Lower leg skin (tissue), 4 donors: Measurements from ENCODE around the gene CLSTN2. TPM values are rescaled to one million over a fixed set of nuclear protein-coding genes. Genes with fewer than 3 reads are reported as not detected.

Experiments used
- DNase-seq, 2 donors: peaks; one replicate each; pipeline ENCODE4 v3.0.0-alpha.2; 2019; ENCODE audit warnings: low spot score in 2 of 2
- H3K4me3 ChIP-seq: fragments of 200-600 bp; sonication (generic); 2 replicates; pipeline ENCODE4 v1.5.1; 2017; ENCODE audit warnings: mild to moderate bottlenecking, low read depth; ENCODE audit not compliant: poor library complexity, severe bottlenecking
- CTCF ChIP-seq, 3 donors: fragments of 450-650 bp; IDR thresholded peaks; one replicate each; pipeline ENCODE4 v1.5.1; 2016; ENCODE audit warnings: antibody characterized with exemption in 3 of 3, mild to moderate bottlenecking in 3 of 3, moderate library complexity in 2 of 3
- POLR2A ChIP-seq, 2 donors: fragments of 450-650 bp; IDR thresholded peaks; one replicate each; pipeline ENCODE4 v1.6.1; 2016 to 2017; ENCODE audit warnings: antibody characterized with exemption in 2 of 2, mild to moderate bottlenecking in 1 of 2, moderate library complexity in 1 of 2
- WGBS, 2 donors: methylation state at CpG; one replicate each; pipeline ENCODE4 v1.1.5; 2018; 5-methylcytosine and 5-hydroxymethylcytosine counted together
- intact Hi-C: fragments of 100-400 bp; cut with DNase I; formaldehyde crosslinking; loops from one replicate; pipeline ENCODE4 v1.15.0; 2023; ENCODE audit warnings: low total_unique reads
- total RNA-seq, 4 donors: library from RNA; depleted of rRNA; stranded (reverse); fragments of >200 nt; gene quantifications; one replicate each; pipeline ENCODE4 v1.1.0, GENCODE V29; 2016

Gene CLSTN2
- total RNA-seq, 4 donors from 2014 or later: 3.1 to 7.9 (median 4.7) TPM

GRCh38 chr3:140249188-140249587 is 314.2 kb downstream of the CLSTN2 start:
- intact Hi-C loops: no loop called here
- TF ChIP-seq CTCF (IDR thresholded peaks at IDR 0.05) (no peak), POLR2A (IDR thresholded peaks at IDR 0.05) (no peak)
- DNase-seq: no peak
- 91% methylated on average over 3 of the region's 3 CpGs for WGBS, 2 donors
- H3K4me3 ChIP-seq: no peak overlapping the region

GRCh38 chr3:140250010-140250855 is 315.2 kb downstream of the CLSTN2 start:
- WGBS, 2 donors: 60 to 63% methylated on average over 7 of the region's 7 CpGs
- H3K4me3 ChIP-seq: no peak overlapping the region
- no peak for DNase-seq
- intact Hi-C loops: no loop called here
- TF ChIP-seq POLR2A (IDR thresholded peaks at IDR 0.05): no peak
- no peak for TF ChIP-seq CTCF (IDR thresholded peaks at IDR 0.05)

GRCh38 chr3:140250945-140251344 is 316.0 kb downstream of the CLSTN2 start:
- TF ChIP-seq POLR2A (IDR thresholded peaks at IDR 0.05): no peak
- no peak for TF ChIP-seq CTCF (IDR thresholded peaks at IDR 0.05)
- no peak for DNase-seq
- intact Hi-C loops: no loop called here
- no peak overlapping the region for H3K4me3 ChIP-seq
- WGBS, 2 donors: 57 to 64% methylated on average over 4 of the region's 4 CpGs

GRCh38 chr3:140251678-140252077 is 316.7 kb downstream of the CLSTN2 start:
- intact Hi-C loops: no loop called here
- 41 to 48% methylated on average over 2 of the region's 2 CpGs for WGBS, 2 donors
- H3K4me3 ChIP-seq: no peak overlapping the region
- no peak for DNase-seq
- TF ChIP-seq POLR2A (IDR thresholded peaks at IDR 0.05) (no peak), CTCF (IDR thresholded peaks at IDR 0.05) (no peak)

- intact Hi-C loops: no loop called here
- DNase-seq: no peak
- WGBS, 2 donors: 71 to 74% methylated on average over 9 of the region's 9 CpGs
- TF ChIP-seq CTCF (IDR thresholded peaks at IDR 0.05) (no peak), POLR2A (IDR thresholded peaks at IDR 0.05) (no peak)
- H3K4me3 ChIP-seq: no peak overlapping the region
Measured at GRCh38 chr3:140252812-140253656, 318.0 kb downstream of the CLSTN2 start.
